H1 (cell line): ENCODE results near the gene SSR1. TPM values are rescaled to one million over a fixed set of nuclear protein-coding genes. Genes with fewer than 3 reads are reported as not detected.

Experiments used
- CTCF ChIA-PET: fragments of 300-600 bp; sonication (Branson Sonifier 250); formaldehyde crosslinking; loops from one replicate; lab custom pipeline; 2021; ENCODE audit not compliant: partially characterized antibody; lab: Charles Lee
- POLR2A ChIA-PET: fragments of 300-600 bp; sonication (Branson Sonifier 250); formaldehyde crosslinking; loops from one replicate; lab custom pipeline; 2021; ENCODE audit warnings: inconsistent platforms; ENCODE audit not compliant: partially characterized antibody; lab: Charles Lee
- DNase-seq, 2 experiments: peaks; one replicate each; pipeline versions ENCODE4 v3.0.0 to v3.0.0-alpha.2; 2010 to 2022; ENCODE audit warnings: low spot score in 2 of 2, low read depth in 1 of 2, mixed read lengths in 1 of 2
- FAIRE-seq: peaks from 2 replicates; lab custom pipeline; 2011; peaks lifted over from hg19 to GRCh38; lab: Jason Lieb, UNC
- H2AFZ ChIP-seq: 2 replicates; pipeline ENCODE4 v1.8.1; 2012; ENCODE audit warnings: low read length, inconsistent platforms
- H2AK5ac ChIP-seq: 2 replicates; pipeline ENCODE4 v1.6.1; 2013; ENCODE audit warnings: low read depth, low read length
- H2BK120ac ChIP-seq: replicated peaks from 2 replicates; pipeline ENCODE3; 2013; ENCODE audit warnings: low read depth, low read length, inconsistent platforms
- H2BK12ac ChIP-seq: 2 replicates; pipeline ENCODE4 v1.6.1; 2013; ENCODE audit warnings: low read depth, low read length
- H2BK15ac ChIP-seq: 2 replicates; pipeline ENCODE4 v1.6.1; 2013; ENCODE audit warnings: low read length
- H2BK20ac ChIP-seq: 2 replicates; pipeline ENCODE4 v1.6.1; 2013; ENCODE audit warnings: low read length
- H2BK5ac ChIP-seq: 2 replicates; pipeline ENCODE4 v1.6.1; 2013; ENCODE audit warnings: low read depth, low read length
- H3K14ac ChIP-seq: 2 replicates; pipeline ENCODE4 v1.6.1; 2013; ENCODE audit warnings: inconsistent platforms; ENCODE audit not compliant: insufficient read length
- H3K18ac ChIP-seq: 2 replicates; pipeline ENCODE4 v1.6.1; 2013; ENCODE audit warnings: low read length; ENCODE audit errors: extremely low read depth
- H3K23ac ChIP-seq: 2 replicates; pipeline ENCODE4 v1.6.1; 2013; ENCODE audit warnings: inconsistent platforms; ENCODE audit not compliant: insufficient read length
- H3K23me2 ChIP-seq: 2 replicates; pipeline ENCODE4 v1.6.1; 2013; ENCODE audit warnings: low read depth, low read length
- H3K27ac ChIP-seq: 2 replicates; pipeline ENCODE4 v1.6.1; 2011; ENCODE audit warnings: low read depth, low read length, inconsistent platforms
- H3K27me3 ChIP-seq, 4 experiments: replicated peaks in 1 of 4; 1 replicate in 1 of 4; 2 replicates in 3 of 4; pipeline versions ENCODE4 v1.6.1 to v1.8.1; 2011 to 2013; ENCODE audit warnings: low read length in 3 of 4, mild to moderate bottlenecking in 3 of 4, inconsistent platforms in 2 of 4, mixed read lengths in 2 of 4, moderate library complexity in 1 of 4; ENCODE audit not compliant: control insufficient read depth in 3 of 4, insufficient read depth in 3 of 4; ENCODE audit errors: extremely low read depth in 1 of 4
- H3K36me3 ChIP-seq, 4 experiments: 2 replicates each; pipeline versions ENCODE4 v1.6.1 to v1.8.1; 2011 to 2013; ENCODE audit warnings: mild to moderate bottlenecking in 4 of 4, low read length in 3 of 4, moderate library complexity in 2 of 4, control low read depth in 1 of 4, inconsistent platforms in 1 of 4; ENCODE audit not compliant: insufficient read depth in 4 of 4, control insufficient read depth in 2 of 4
- H3K4ac ChIP-seq: replicated peaks from 2 replicates; pipeline ENCODE3; 2013; ENCODE audit warnings: low read length, low read depth, mixed read lengths, inconsistent platforms; ENCODE audit not compliant: insufficient read length
- H3K4me1 ChIP-seq, 4 experiments: replicated peaks in 1 of 4; 1 replicate in 1 of 4; 2 replicates in 3 of 4; pipeline versions ENCODE4 v1.6.1 to v1.8.1; 2011 to 2013; ENCODE audit warnings: low read length in 3 of 4, inconsistent platforms in 2 of 4, mixed read lengths in 1 of 4; ENCODE audit not compliant: insufficient read depth in 4 of 4, control insufficient read depth in 3 of 4
- H3K4me2 ChIP-seq, 2 experiments: 2 replicates each; pipeline versions ENCODE4 v1.6.1 to v1.8.1; 2011 to 2013; ENCODE audit warnings: low read depth in 2 of 2, low read length in 2 of 2, control low read depth in 1 of 2, inconsistent platforms in 1 of 2, mild to moderate bottlenecking in 1 of 2; ENCODE audit not compliant: insufficient read depth in 1 of 2
- H3K4me3 ChIP-seq, 4 experiments: fragments of 200-600, 300-600 bp in 1 of 4; sonication (generic), shearing (Covaris generic), sonication (Bioruptor Twin) in 1 of 4; 2 replicates each; pipeline versions ENCODE4 v1.5.1 to v1.8.1; 2011 to 2016; ENCODE audit warnings: low read length in 4 of 4, low read depth in 3 of 4, control low read depth in 2 of 4, inconsistent platforms in 2 of 4, mild to moderate bottlenecking in 2 of 4, mixed read lengths in 1 of 4, moderate library complexity in 1 of 4; ENCODE audit not compliant: insufficient read depth in 2 of 4; ENCODE audit errors: extremely low read depth in 1 of 4
- H3K56ac ChIP-seq: replicated peaks from 2 replicates; pipeline ENCODE3; 2013; ENCODE audit warnings: low read depth, mild to moderate bottlenecking, mixed read lengths, low read length, inconsistent platforms; ENCODE audit not compliant: insufficient read length
- H3K79me1 ChIP-seq: 2 replicates; pipeline ENCODE4 v1.6.1; 2013; ENCODE audit warnings: low read depth, low read length, control low read depth
- H3K79me2 ChIP-seq, 2 experiments: 2 replicates each; pipeline versions ENCODE4 v1.6.1 to v1.8.1; 2012 to 2013; ENCODE audit warnings: low read length in 2 of 2, mild to moderate bottlenecking in 2 of 2, inconsistent platforms in 1 of 2; ENCODE audit not compliant: insufficient read depth in 2 of 2, control insufficient read depth in 1 of 2
- H3K9ac ChIP-seq, 4 experiments: replicated peaks in 1 of 4; 1 replicate in 1 of 4; 2 replicates in 3 of 4; pipeline versions ENCODE4 v1.6.1 to v1.8.1; 2011 to 2013; ENCODE audit warnings: low read depth in 3 of 4, low read length in 3 of 4, control low read depth in 2 of 4, mild to moderate bottlenecking in 2 of 4, moderate library complexity in 2 of 4, inconsistent platforms in 1 of 4; ENCODE audit errors: extremely low read depth in 1 of 4
- H3K9me3 ChIP-seq, 2 experiments: 2 replicates each; pipeline versions ENCODE4 v1.6.1 to v1.8.1; 2012 to 2013; ENCODE audit warnings: mild to moderate bottlenecking in 2 of 2, moderate library complexity in 2 of 2, control low read depth in 1 of 2, inconsistent platforms in 1 of 2, low read depth in 1 of 2, low read length in 1 of 2, mixed read lengths in 1 of 2; ENCODE audit not compliant: insufficient read depth in 2 of 2
- H4K20me1 ChIP-seq, 2 experiments: replicated peaks in 1 of 2; 2 replicates each; pipeline versions ENCODE3 to v1.8.1; 2011 to 2013; ENCODE audit warnings: inconsistent platforms in 2 of 2, low read length in 2 of 2, mild to moderate bottlenecking in 1 of 2; ENCODE audit not compliant: insufficient read depth in 2 of 2, control insufficient read depth in 1 of 2
- H4K5ac ChIP-seq: 2 replicates; pipeline ENCODE4 v1.6.1; 2013; ENCODE audit warnings: low read length, low read depth, mixed read lengths, inconsistent platforms; ENCODE audit not compliant: insufficient read length
- H4K8ac ChIP-seq: 2 replicates; pipeline ENCODE4 v1.8.0; 2013; ENCODE audit warnings: mild to moderate bottlenecking, moderate library complexity, low read length, inconsistent platforms; ENCODE audit not compliant: insufficient read depth; ENCODE audit errors: extremely low read depth
- H4K91ac ChIP-seq: replicated peaks from 2 replicates; pipeline ENCODE3; 2013; ENCODE audit warnings: low read length, mixed read lengths, inconsistent platforms; ENCODE audit not compliant: insufficient read length
- CBX8 ChIP-seq: fragments of 300-800, 300-1000 bp; sonication (generic); IDR thresholded peaks from 2 replicates; pipeline ENCODE4 v1.7.1; 2016; ENCODE audit warnings: low read depth, low read length, borderline replicate concordance
- EP300 ChIP-seq, 2 experiments: IDR thresholded peaks; 1 replicate in 1 of 2; 2 replicates in 1 of 2; pipeline ENCODE4 v1.6.1; 2011 to 2012; ENCODE audit warnings: low read depth in 2 of 2, low read length in 2 of 2, mild to moderate bottlenecking in 2 of 2, borderline replicate concordance in 1 of 2, inconsistent platforms in 1 of 2, moderate library complexity in 1 of 2
- EZH2 ChIP-seq: fragments of 200-600 bp; sonication (generic); IDR thresholded peaks from 2 replicates; pipeline ENCODE4 v1.7.1; 2012; ENCODE audit warnings: low read depth, mild to moderate bottlenecking, moderate library complexity, low read length, inconsistent platforms; ENCODE audit not compliant: severe bottlenecking
- GTF2F1 ChIP-seq: IDR thresholded peaks from 2 replicates; pipeline ENCODE4 v1.6.1; 2012; ENCODE audit warnings: low read depth, low read length, improper control_type of control experiment, borderline replicate concordance
- HDAC2 ChIP-seq, 2 experiments: fragments of 300-600 bp in 1 of 2; sonication (generic) in 1 of 2; IDR thresholded peaks; 2 replicates each; pipeline ENCODE4 v1.6.1; 2011 to 2012; ENCODE audit warnings: low read depth in 2 of 2, low read length in 2 of 2, mild to moderate bottlenecking in 2 of 2, moderate library complexity in 2 of 2, borderline replicate concordance in 1 of 2, inconsistent platforms in 1 of 2
- ZNF274 ChIP-seq: IDR thresholded peaks from 2 replicates; pipeline ENCODE4 v1.7.0; 2012; ENCODE audit warnings: low read length, borderline replicate concordance; ENCODE audit errors: extremely low read depth
- WGBS, 2 experiments: shearing (Covaris generic) in 1 of 2; methylation state at CpG; one replicate each; pipeline versions ENCODE4 v1.1.6 to v1.1.7; 2013 to 2015; ENCODE audit warnings: low lambda C conversion rate in 2 of 2, mixed read lengths in 2 of 2, inconsistent platforms in 1 of 2, low coverage in 1 of 2, missing lambda C conversion rate in 1 of 2; ENCODE audit not compliant: insufficient replicate concordance in 2 of 2, insufficient coverage in 1 of 2, insufficient read length in 1 of 2; ENCODE audit errors: extremely low coverage in 1 of 2, missing lambda C conversion rate in 1 of 2; 5-methylcytosine and 5-hydroxymethylcytosine counted together
- polyA plus RNA-seq, 7 experiments: library from polyadenylated mRNA; depleted of rRNA in 3 of 7; stranded (reverse) in 5 of 7; unstranded in 2 of 7; fragments of >200 nt in 5 of 7; fragments of 200-250 nt in 2 of 7; gene quantifications; 1 replicate in 5 of 7; 2 replicates in 1 of 7; 4 replicates in 1 of 7; pipeline versions ENCODE4 v1.2.1 to v1.2.3, GENCODE V29; 2011 to 2013; ENCODE audit warnings: missing spikeins in 2 of 7, mixed read lengths in 2 of 7
- total RNA-seq: library from RNA; stranded (reverse); fragmentation: NEBNext Ultra II Directional; extraction: Animal tissue kit (Norgen Biotek cat#: 25700); gene quantifications from 2 replicates; pipeline ENCODE4 v1.2.1, GENCODE V29; 2021
- TF ChIP-seq, protein P1 (sequence below), 3 experiments: IDR thresholded peaks; 1 replicate in 2 of 3; 2 replicates in 1 of 3; pipeline versions ENCODE4 v1.5.1 to v1.6.1; 2011; ENCODE audit warnings: low read length in 3 of 3, mild to moderate bottlenecking in 3 of 3, inconsistent platforms in 2 of 3, low read depth in 1 of 3, moderate library complexity in 1 of 3; ENCODE audit not compliant: insufficient read depth in 1 of 3; ENCODE audit errors: control extremely low read depth in 1 of 3

The SSR1 gene
- total and polyA plus RNA-seq, 2 of the 8 experiments (the other 6 are each of a cell fraction or from before 2014, with no cell fraction given): 26.6 to 117 TPM

DNA sequence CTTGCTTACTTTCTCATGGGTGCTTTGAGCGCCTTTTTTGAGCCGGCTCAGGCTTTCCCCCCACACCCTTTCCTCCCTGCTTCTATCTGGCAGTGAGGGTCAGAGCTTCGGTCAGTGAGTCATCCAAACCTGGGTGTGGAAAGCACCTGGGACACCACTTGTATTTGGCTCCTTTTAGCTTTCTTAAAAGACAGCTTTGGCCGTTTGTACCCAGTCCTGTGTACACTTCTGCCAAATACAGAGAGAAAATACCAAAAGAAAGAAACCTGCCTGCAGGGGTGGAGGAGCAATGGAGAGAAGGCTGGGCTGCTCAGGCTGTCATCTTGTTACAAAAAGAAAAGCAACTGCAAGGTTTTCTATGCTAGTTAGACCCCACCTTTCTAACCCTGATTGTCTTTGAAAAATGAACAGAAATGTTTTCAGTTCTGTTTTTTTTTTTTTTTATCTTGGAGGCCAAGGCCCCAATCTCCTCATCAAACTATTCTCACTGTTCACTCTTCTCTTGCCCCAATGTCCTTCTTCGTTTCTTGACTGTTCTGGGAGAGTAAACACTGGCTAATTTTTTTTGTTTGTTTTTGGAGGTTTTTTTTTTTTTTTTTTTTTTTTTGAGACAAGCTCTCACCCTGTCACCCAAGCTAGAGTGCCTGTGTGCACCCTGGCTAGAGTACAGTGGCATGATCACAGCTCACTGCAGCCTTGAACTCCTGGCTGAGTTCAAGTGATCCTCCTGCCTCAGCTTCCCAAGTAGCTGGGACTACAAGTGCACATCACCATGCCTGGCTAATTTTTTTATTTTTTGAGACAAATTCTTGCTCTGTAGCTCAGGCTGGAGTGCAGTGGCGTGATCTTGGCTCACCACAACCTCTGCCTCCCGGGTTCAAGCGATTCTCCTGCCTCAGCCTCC is 76.4 kb downstream of the SSR1 start:
- no peak overlapping the region for H4K5ac ChIP-seq
- no peak overlapping the region for H3K56ac ChIP-seq
- H3K27me3 ChIP-seq: no peaks in the 10 kb centered on the region
- H3K4ac ChIP-seq: no peak overlapping the region
- H4K20me1 ChIP-seq: no peaks in the 10 kb centered on the region
- peaks cover 4% of the 10 kb centered on the region; the same call in 1 of the 2 replicates for H3K79me1 ChIP-seq
- H3K9me3 ChIP-seq: no peaks in the 10 kb centered on the region
- H3K23me2 ChIP-seq: no peaks in the 10 kb centered on the region
- peaks cover 0 to 3% (median 3%) of the 10 kb centered on the region in 4 experiments; a peak in 2 of 8 replicates for H3K36me3 ChIP-seq
- no peak overlapping the region for H2AK5ac ChIP-seq
- H3K27ac ChIP-seq: no peak overlapping the region
- 92% methylated on average over 8 of the region's 8 CpGs; no CpG with 5 or more reads in 1 of the 2 experiments for WGBS, 2 experiments
- H3K4me2 ChIP-seq: no peak overlapping the region
- H4K8ac ChIP-seq: no peak overlapping the region
- H3K23ac ChIP-seq: no peak overlapping the region
- H3K18ac ChIP-seq: no peak overlapping the region
- H3K4me3 ChIP-seq: no peak overlapping the region
- H3K9ac ChIP-seq: no peak overlapping the region
- DNase-seq (no peak), FAIRE-seq (no peak)
- peaks cover 0 to 6% (median 2%) of the 10 kb centered on the region in 4 experiments; a peak in 6 of 7 replicates for H3K4me1 ChIP-seq
- no peak overlapping the region for H2BK120ac ChIP-seq
- H3K14ac ChIP-seq: no peak overlapping the region
- H2BK12ac ChIP-seq: no peak overlapping the region
- H4K91ac ChIP-seq: no peak overlapping the region
- no peak overlapping the region for H2BK20ac ChIP-seq
- ChIA-PET CTCF (interaction anchor here (0.6 to 3.7 kb wide), 13 partner anchors 7 to 540 kb away, joined by 3 to 28 read pairs (median 5); no protein-coding TSS in a partner anchor), POLR2A (interaction anchor here (1.2 to 1.3 kb wide), 2 partner anchors 7 to 39 kb away, joined by 3 read pairs; no protein-coding TSS in a partner anchor)
- H2BK5ac ChIP-seq: no peak overlapping the region
- no peak overlapping the region for H2BK15ac ChIP-seq
- H3K79me2 ChIP-seq: no peaks in the 10 kb centered on the region
- no peak overlapping the region for H2AFZ ChIP-seq
- TF ChIP-seq HDAC2 (IDR thresholded peaks at IDR 0.05; ENCODE audit: borderline replicate concordance in 1 of 2, low read depth in 2 of 2, low read length in 2 of 2) (no peak), CBX8 (no peak), GTF2F1 (no peak), EP300 (IDR thresholded peaks at IDR 0.05; ENCODE audit: borderline replicate concordance in 1 of 2, low read depth in 2 of 2, low read length in 2 of 2) (no peak), ZNF274 (no peak), EZH2 (no peak)
- TF ChIP-seq, protein P1, sequence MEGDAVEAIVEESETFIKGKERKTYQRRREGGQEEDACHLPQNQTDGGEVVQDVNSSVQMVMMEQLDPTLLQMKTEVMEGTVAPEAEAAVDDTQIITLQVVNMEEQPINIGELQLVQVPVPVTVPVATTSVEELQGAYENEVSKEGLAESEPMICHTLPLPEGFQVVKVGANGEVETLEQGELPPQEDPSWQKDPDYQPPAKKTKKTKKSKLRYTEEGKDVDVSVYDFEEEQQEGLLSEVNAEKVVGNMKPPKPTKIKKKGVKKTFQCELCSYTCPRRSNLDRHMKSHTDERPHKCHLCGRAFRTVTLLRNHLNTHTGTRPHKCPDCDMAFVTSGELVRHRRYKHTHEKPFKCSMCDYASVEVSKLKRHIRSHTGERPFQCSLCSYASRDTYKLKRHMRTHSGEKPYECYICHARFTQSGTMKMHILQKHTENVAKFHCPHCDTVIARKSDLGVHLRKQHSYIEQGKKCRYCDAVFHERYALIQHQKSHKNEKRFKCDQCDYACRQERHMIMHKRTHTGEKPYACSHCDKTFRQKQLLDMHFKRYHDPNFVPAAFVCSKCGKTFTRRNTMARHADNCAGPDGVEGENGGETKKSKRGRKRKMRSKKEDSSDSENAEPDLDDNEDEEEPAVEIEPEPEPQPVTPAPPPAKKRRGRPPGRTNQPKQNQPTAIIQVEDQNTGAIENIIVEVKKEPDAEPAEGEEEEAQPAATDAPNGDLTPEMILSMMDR (IDR thresholded peaks at IDR 0.05; ENCODE audit: control extremely low read depth in 1 of 3, insufficient read depth in 1 of 3, low read depth in 1 of 3, low read length in 3 of 3): no peak
